Measurements from ENCODE around the gene PPHLN1.
A peak's percentile ranks its signal among the peaks of the same experiment; 100 is the strongest.

PPHLN1 gene

GRCh38 chr12:42325653-42326474, at the start of gene PPHLN1, which contains the start of gene ZCRB1:
PPHLN1 (plus strand) TSS chr12:42326167; CDS start chr12:42335903, 9,736 bp downstream.
ZCRB1 (minus strand) TSS chr12:42326094; CDS start chr12:42324102, 1,992 bp downstream.
- DNase-seq = peak; percentile 77 to 84

- DNase-seq = no peak
These were observed 48.4 kb upstream of the PPHLN1 start for GRCh38 chr12:42277396-42278127.

- DNase-seq = no peak
These were observed 47.8 kb upstream of the PPHLN1 start for GRCh38 chr12:42278128-42278510.

- DNase-seq = no peak
These were observed 44.7 kb upstream of the PPHLN1 start for GRCh38 chr12:42281278-42281677.

GRCh38 chr12:42281844-42282243, 44.1 kb upstream of the PPHLN1 start:
- no peak for DNase-seq

- DNase-seq = no peak
These were observed 43.7 kb upstream of the PPHLN1 start for GRCh38 chr12:42282294-42282693.

- no peak for DNase-seq
These were observed 42.2 kb upstream of the PPHLN1 start for GRCh38 chr12:42283739-42284138.

- no peak for DNase-seq
These were observed 41.8 kb upstream of the PPHLN1 start for GRCh38 chr12:42284157-42284556.

- no peak for DNase-seq
These were observed 41.1 kb upstream of the PPHLN1 start for GRCh38 chr12:42284876-42285275.

- DNase-seq = no peak
These were observed 40.5 kb upstream of the PPHLN1 start for GRCh38 chr12:42285431-42285830.

GRCh38 chr12:42286741-42287140, 39.2 kb upstream of the PPHLN1 start:
- no peak for DNase-seq

- DNase-seq = no peak
These were observed 37.4 kb upstream of the PPHLN1 start for GRCh38 chr12:42288544-42288943.

GRCh38 chr12:42291680-42292079, 34.3 kb upstream of the PPHLN1 start:
- no peak for DNase-seq

GRCh38 chr12:42296503-42297109, 29.4 kb upstream of the PPHLN1 start:
- DNase-seq = peak in 1 of 2 donors; percentile 32

GRCh38 chr12:42298887-42299286, 27.1 kb upstream of the PPHLN1 start:
- DNase-seq = no peak

GRCh38 chr12:42299392-42300308, 26.3 kb upstream of the PPHLN1 start:
- DNase-seq = peak in 1 of 2 donors; percentile 23

GRCh38 chr12:42306297-42306696, 19.7 kb upstream of the PPHLN1 start:
- no peak for DNase-seq

- DNase-seq = no peak
These were observed 17.6 kb upstream of the PPHLN1 start for GRCh38 chr12:42308390-42308789.

- no peak for DNase-seq
These were observed 16.0 kb upstream of the PPHLN1 start for GRCh38 chr12:42309996-42310395.

GRCh38 chr12:42315108-42315507, 10.9 kb upstream of the PPHLN1 start:
- no peak for DNase-seq

GRCh38 chr12:42320796-42321195, 5.2 kb upstream of the PPHLN1 start:
- no peak for DNase-seq

- DNase-seq = no peak
These were observed 3.4 kb upstream of the PPHLN1 start for GRCh38 chr12:42322567-42322966.

GRCh38 chr12:42323856-42324255, 2.1 kb upstream of the PPHLN1 start:
- DNase-seq = no peak

Data from CD4-positive, alpha-beta T cell treated with Interferon alpha-2 for 1 hour (primary cell).